NCI-H2227 (cell line): Measurements from ENCODE around the gene MCTP2.
A peak's percentile ranks its signal among the peaks of the same experiment; 100 is the strongest.

Source experiments
- DNase-seq: peaks from one replicate; lab custom pipeline; 2025; ENCODE audit not compliant: unreplicated experiment; lab: John Stamatoyannopoulos, UW

Gene MCTP2

DNA sequence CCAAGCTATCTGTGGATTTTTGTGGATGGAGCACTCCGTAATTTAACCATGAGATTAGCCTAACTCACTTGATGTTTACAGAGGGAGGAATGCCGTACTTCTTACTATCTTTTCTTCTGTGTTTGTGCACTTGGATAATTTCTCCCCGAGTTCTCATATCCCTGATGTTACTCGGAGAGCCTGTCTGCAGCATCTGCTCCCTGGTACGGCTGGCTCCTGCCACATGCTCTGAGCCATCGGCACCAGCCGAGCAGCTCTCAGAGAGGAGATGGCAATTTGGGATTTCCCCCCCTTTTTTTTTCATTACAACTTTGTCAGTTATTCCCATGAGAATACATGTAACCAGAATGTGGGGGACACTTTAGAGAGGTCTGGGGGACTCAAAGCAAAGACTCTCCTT is 155.0 kb downstream of the MCTP2 start:
- no peak for DNase-seq

GRCh38 chr15:94387442-94387841 is 156.1 kb downstream of the MCTP2 start:
- no peak for DNase-seq

- no peak for DNase-seq
These were observed 156.6 kb downstream of the MCTP2 start for GRCh38 chr15:94387849-94388441.

DNA sequence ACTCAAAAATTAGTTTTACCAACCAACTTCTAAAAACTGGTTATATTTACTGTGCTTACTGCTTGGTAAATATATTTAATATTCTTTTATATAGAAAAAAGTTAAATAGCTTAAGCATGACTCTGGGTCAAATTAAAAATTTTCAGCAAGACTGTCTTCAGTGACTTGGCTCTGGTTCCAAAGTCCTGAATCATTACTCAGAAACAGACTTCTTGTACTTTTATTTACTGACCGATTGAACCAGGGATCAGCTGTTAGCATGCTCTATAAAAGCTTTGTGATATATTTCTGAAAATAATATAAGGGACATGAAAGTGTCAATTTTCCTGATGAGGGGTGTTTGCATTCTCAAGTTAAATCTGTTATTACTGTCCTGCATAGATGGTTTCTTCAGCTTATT is 164.3 kb downstream of the MCTP2 start:
- no peak for DNase-seq

- no peak for DNase-seq
These were observed 166.0 kb downstream of the MCTP2 start for GRCh38 chr15:94397337-94397736.

- no peak for DNase-seq
These were observed 166.6 kb downstream of the MCTP2 start for GRCh38 chr15:94398001-94398400.

DNA sequence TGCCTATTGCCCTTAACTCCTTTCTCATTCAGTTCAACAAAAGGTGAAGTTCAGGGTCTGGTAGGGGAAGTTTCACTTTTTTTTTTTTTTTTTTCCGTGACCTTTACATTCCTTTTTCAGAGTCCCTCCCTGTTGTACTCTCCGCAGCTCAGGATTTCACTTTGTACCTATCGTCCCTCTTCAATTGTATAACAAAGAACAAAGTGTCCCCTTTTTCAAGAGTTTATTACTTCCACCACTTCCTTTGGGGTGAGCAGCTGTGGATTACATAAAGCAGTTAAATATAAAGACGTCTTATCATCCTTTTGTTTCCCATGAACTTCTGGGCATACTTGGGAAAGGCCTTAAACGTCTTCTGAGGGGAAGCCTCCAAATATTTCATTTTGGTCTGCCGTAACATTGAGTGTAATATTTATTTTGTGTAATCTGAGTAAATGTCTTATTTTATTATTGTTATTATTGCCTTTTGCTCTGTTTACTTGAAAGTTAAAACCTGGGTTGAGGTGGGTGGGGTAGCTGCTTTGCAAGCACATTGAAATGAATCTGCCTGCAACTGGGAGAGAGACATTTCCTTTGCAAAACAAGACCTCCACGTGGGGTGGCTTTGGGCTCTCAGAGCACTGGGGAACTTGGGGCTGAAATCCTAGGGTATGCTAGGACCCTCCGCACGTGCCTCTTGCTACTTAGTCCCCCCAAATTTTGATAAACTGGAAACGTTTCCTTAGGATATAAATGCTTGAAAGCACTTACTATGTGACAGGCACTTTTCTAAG is 169.4 kb downstream of the MCTP2 start:
- no peak for DNase-seq

DNA sequence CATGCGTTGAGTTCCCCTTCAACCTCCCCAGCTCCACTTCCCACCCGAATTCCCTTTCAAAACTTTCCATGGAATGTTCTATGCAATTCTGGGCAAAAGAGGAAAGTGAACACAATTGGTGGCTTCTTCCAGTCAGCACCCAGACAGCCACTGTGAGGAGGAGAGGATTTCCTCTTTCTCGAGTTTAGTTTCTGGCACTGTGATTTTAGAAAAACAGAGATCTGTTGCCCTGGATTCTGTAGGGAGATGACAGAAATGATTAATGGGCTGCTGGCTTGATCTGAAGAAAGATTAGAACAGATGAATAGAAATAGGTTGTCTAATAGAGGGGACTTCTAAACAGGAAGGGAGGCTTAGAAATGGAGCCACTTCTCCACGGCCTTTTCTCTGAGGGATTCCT is 172.0 kb downstream of the MCTP2 start:
- DNase-seq = no peak

GRCh38 chr15:94404733-94405283 is 173.4 kb downstream of the MCTP2 start:
- DNase-seq = no peak

DNA sequence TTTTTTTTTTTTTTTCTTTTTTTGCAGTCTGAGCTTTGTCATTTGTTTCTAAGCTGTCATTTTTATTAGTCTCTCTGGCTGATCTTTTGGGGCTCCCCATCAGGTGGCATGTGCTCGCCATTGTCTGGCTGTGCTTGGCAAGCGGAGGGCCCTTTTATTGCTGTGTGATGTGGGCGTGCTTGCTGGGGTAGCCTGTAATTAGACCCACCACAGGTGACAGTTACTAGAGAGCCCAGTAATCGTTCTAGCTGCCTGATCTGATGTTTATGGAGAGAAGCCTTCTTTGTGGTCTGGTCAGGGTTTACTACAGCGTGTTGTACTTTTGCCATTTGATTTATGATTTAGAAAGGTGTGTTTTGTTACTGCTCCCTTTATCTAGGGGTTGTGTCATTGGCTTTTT is 179.9 kb downstream of the MCTP2 start:
- DNase-seq = peak; percentile 90

GRCh38 chr15:94411846-94412245 is 180.5 kb downstream of the MCTP2 start:
- peak; percentile 14 for DNase-seq

GRCh38 chr15:94412979-94413746 is 181.8 kb downstream of the MCTP2 start:
- peak; percentile 27 for DNase-seq

GRCh38 chr15:94414916-94415315 is 183.6 kb downstream of the MCTP2 start:
- DNase-seq = peak; percentile 9

- DNase-seq = no peak
These were observed 184.9 kb downstream of the MCTP2 start for GRCh38 chr15:94416267-94416666.

GRCh38 chr15:94416820-94417219 is 185.5 kb downstream of the MCTP2 start:
- no peak for DNase-seq

GRCh38 chr15:94417501-94418293 is 186.3 kb downstream of the MCTP2 start:
- DNase-seq = peak; percentile 44

GRCh38 chr15:94421706-94422105 is 190.3 kb downstream of the MCTP2 start:
- no peak for DNase-seq

DNA sequence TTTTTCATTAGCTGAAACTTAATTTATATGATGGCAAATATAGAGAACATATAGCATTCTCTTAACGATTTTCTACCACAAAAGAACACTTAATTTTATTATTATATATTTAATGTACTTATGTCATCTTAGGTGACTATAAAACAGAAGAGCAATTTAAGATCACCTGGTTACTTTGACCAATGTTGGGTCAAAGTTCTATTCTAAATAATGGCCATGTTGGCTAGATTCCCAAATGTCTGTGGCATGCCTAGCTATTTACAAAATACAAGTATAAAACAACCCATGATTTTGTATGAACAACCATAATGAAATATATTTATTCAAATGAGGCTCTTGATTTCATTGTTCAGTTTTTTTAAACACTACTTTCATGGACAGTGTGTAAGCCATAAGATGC is 200.9 kb downstream of the MCTP2 start:
- DNase-seq = no peak

DNA sequence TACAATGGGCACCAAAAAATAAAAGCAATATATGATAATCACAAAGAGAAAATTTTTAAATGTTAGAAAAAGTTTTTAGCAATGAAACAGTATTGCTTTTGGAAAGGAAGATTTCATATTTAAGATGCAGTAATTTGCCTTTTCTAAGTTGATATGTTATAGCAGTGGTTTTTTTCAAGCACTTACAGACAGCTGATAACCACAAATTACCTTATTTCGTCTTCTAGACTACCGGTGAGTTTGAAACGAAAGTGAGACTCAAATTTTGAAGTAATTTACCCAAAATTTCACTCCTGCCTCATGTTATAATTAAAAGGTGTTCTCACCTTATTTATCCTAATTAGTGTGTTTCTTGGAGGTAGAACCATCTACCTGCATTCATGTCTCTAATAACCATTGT is 207.8 kb downstream of the MCTP2 start:
- no peak for DNase-seq

DNA sequence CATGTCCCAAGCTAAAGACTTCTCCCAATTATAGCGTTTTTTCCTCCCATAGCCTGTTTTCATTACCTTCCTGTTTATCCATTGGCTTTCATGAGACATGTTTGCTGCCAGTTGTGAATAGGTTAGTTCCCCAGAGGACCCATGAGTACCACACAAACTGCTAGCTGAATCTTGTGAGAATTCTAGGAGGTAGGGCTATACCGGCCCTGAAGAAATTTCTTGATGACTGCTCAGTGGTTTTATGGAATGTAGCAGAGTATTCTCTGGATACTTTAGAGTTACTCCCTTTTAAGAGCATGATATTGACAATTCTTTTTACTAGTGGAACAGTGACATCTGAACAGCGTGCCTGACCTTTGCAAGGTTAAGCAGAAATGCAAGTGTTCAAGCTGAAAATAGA is 210.4 kb downstream of the MCTP2 start:
- DNase-seq = no peak

- no peak for DNase-seq
These were observed 211.1 kb downstream of the MCTP2 start for GRCh38 chr15:94442480-94442879.
